Hematopoietic multipotent progenitor cell (in vitro differentiated cells): ENCODE data around the gene HSD11B1. TPM values are rescaled to one million over a fixed set of nuclear protein-coding genes. Genes with fewer than 3 reads are reported as not detected.

ENCODE experiments used
- DNase-seq, 3 donors: peaks; one replicate each; pipeline ENCODE4 v3.0.0-alpha.2; 2011 to 2015; ENCODE audit warnings: low read depth in 2 of 3, low spot score in 2 of 3
- total RNA-seq: library from RNA; depleted of rRNA; stranded (reverse); fragments of >200 nt; gene quantifications from one replicate; pipeline ENCODE4 v1.2.3, GENCODE V29; 2012

The HSD11B1 gene
- total RNA-seq, 1 donor, result not detected

DNA sequence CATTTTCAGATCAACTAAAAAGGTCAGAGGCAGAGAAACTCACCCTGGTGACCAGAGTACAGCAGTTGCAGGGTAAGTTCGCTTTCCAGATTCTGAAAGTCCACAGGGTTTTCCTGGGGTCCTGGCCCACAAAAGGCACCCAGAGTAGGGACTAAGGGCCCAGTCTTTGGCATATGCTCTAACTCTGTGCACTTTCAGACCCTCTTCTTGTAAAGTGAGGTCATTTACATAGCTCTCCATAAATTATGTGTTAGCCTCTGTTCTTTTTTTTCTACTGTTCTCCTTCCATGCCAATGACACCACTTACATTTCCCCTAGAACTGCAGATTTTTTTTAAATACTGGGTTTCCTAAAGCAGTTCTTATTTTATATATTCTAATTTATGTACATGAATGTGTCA lies 73.5 kb downstream of the HSD11B1 start:
- no peak for DNase-seq

DNA sequence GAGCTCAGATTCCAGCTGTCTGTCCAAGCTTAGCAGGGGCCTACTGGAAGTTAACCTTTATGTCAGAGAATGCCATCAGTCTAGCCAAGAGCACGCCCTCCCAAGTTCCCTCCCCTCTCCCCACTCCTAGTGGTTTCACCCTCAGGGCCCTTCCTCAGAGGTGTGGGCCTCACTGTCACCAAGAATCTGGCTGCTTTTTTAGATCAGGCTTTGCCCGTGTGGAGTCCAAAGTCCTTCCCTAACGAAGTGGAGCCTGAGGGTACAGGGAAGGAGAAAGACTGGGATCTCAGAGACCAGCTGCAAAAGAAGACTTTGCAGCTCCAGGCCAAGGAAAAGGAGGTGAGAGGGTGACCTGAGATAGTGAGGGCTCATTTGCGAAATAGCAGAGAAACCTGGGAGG lies 75.6 kb downstream of the HSD11B1 start:
- no peak for DNase-seq

DNA sequence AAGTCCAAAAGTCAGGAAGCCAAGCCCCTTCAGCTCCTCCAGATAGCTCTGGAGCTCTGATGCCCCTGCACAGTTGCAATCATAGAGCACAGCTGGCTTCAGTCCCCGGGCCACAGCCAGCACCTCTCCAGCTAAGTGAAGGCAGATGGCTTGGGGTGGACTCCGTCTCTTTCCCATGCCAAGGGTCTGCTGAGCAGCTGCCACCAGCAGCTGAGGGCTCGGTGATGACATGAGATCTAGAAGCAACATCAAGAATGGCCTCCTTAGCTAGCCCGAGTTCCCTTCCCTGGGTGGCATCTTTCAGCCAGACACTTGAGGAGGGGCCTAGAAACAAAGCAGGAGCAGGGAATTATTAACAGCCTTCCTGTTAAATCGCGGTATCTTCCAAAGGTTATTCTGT lies 78.7 kb downstream of the HSD11B1 start:
- no peak for DNase-seq

Other genes with a start within 250 kb of the HSD11B1 start
- gene CAMK1G, start 121.1 kb upstream of the HSD11B1 start, total RNA-seq, result not detected
- 0.54 TPM for gene LAMB3, start 52.4 kb upstream of the HSD11B1 start, total RNA-seq
- 5.1 TPM for gene G0S2, start 29.4 kb upstream of the HSD11B1 start, total RNA-seq
- gene TRAF3IP3, start 51.2 kb downstream of the HSD11B1 start, total RNA-seq, result 32.9 TPM
- 3.5 TPM for gene C1orf74, start 79.7 kb downstream of the HSD11B1 start, total RNA-seq
- gene IRF6, start 101.3 kb downstream of the HSD11B1 start, total RNA-seq, result 5.4 TPM
- 3.8 TPM for gene UTP25, start 123.1 kb downstream of the HSD11B1 start, total RNA-seq
- not detected for gene SYT14, start 233.4 kb downstream of the HSD11B1 start, total RNA-seq